PFSK-1 (cell line): ENCODE data around the gene SNX2.

ENCODE experiments used
- POLR2AphosphoS5 ChIP-seq: IDR thresholded peaks from 2 replicates; pipeline ENCODE4 v1.6.1; 2012; ENCODE audit warnings: low read depth, mild to moderate bottlenecking, control low read depth, low read length, moderate library complexity
- SIN3A ChIP-seq: IDR thresholded peaks from 2 replicates; pipeline ENCODE4 v1.6.1; 2012; ENCODE audit warnings: mild to moderate bottlenecking, low read length, moderate library complexity, borderline replicate concordance; ENCODE audit not compliant: insufficient read depth
- TAF1 ChIP-seq: IDR thresholded peaks from 2 replicates; pipeline ENCODE4 v1.6.1; 2012; ENCODE audit warnings: low read length, control low read depth, borderline replicate concordance; ENCODE audit not compliant: insufficient read depth
- TF ChIP-seq, protein P1 (sequence below), 2 experiments: IDR thresholded peaks; 2 replicates each; pipeline versions ENCODE4 v1.6.1 to v1.8.0; 2011 to 2012; ENCODE audit warnings: low read depth in 2 of 2, low read length in 2 of 2, control low read depth in 1 of 2, inconsistent platforms in 1 of 2, mild to moderate bottlenecking in 1 of 2, moderate library complexity in 1 of 2; ENCODE audit not compliant: insufficient read depth in 1 of 2

DNA sequence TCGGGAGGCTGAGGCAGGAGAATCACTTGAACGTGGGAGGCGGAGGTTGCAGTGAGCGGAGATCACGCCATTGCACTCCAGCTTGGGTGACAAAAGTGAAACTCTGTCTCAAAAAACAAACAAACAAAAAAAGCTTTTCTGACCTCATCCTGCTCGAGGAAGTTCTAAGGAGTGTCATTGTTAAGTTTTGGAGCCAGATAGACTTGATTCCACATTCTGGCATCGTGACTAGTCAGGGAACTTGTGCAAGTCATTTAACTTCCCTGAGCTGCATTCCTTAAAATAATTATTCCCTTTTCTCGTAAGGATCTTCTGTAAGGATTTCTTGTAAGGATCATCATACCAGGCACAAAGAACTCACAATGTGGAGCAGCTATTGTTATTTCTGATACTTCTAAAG is 96.8 kb downstream of the SNX2 start:
- TF ChIP-seq TAF1 (no peak), POLR2AphosphoS5 (no peak), SIN3A (no peak)
- TF ChIP-seq, protein P1, sequence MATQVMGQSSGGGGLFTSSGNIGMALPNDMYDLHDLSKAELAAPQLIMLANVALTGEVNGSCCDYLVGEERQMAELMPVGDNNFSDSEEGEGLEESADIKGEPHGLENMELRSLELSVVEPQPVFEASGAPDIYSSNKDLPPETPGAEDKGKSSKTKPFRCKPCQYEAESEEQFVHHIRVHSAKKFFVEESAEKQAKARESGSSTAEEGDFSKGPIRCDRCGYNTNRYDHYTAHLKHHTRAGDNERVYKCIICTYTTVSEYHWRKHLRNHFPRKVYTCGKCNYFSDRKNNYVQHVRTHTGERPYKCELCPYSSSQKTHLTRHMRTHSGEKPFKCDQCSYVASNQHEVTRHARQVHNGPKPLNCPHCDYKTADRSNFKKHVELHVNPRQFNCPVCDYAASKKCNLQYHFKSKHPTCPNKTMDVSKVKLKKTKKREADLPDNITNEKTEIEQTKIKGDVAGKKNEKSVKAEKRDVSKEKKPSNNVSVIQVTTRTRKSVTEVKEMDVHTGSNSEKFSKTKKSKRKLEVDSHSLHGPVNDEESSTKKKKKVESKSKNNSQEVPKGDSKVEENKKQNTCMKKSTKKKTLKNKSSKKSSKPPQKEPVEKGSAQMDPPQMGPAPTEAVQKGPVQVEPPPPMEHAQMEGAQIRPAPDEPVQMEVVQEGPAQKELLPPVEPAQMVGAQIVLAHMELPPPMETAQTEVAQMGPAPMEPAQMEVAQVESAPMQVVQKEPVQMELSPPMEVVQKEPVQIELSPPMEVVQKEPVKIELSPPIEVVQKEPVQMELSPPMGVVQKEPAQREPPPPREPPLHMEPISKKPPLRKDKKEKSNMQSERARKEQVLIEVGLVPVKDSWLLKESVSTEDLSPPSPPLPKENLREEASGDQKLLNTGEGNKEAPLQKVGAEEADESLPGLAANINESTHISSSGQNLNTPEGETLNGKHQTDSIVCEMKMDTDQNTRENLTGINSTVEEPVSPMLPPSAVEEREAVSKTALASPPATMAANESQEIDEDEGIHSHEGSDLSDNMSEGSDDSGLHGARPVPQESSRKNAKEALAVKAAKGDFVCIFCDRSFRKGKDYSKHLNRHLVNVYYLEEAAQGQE (IDR thresholded peaks at IDR 0.05; ENCODE audit: insufficient read depth in 1 of 2, low read depth in 2 of 2, low read length in 2 of 2) = no peak
